ENCODE measurements around the gene CLPX.

The CLPX gene

DNA sequence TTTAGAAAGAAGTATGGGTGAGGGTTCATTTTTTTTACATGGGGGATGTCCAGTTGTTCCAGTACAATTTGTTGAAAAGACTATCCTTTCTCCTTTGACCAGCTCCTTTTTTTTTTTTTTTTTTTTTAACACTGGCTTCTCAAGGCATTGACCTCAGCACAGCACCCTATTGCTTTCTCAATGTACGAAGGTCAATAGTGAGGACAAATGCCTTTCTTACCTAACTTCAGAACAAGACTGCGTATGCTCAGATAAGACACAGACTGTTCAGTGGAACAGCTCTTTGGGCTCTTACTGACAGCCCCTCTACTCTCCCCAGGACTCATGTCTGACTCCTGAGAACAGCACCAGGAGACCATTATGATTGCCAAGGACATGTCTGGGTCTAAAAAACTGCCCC, 36.6 kb upstream of the CLPX start:
- Histone ChIP-seq H2BK15ac (ENCODE audit: low read depth, poor library complexity, severe bottlenecking) (no peak overlapping the region), H3K9me3 (ENCODE audit: control insufficient read depth, low read length) (no peaks in the 10 kb centered on the region), H3K36me3 (ENCODE audit: control insufficient read depth in 1 of 2, insufficient read depth in 2 of 2, low read depth in 1 of 2, low read length in 2 of 2) (no peaks in the 10 kb centered on the region), H3K4me2 (ENCODE audit: low read length, poor library complexity, severe bottlenecking) (no peak overlapping the region), H2AFZ (ENCODE audit: low read depth, low read length) (no peak overlapping the region), H3K4me1 (ENCODE audit: control insufficient read depth, insufficient read depth, low read depth, low read length) (peaks cover 2% of the 10 kb centered on the region), H4K91ac (ENCODE audit: low read length) (no peak overlapping the region), H3K9ac (ENCODE audit: low read length) (no peak overlapping the region), H2BK120ac (ENCODE audit: low read depth, low read length) (no peak overlapping the region), H3K18ac (ENCODE audit: low read depth in 1 of 2, low read length in 2 of 2) (no peak overlapping the region), H2BK12ac (ENCODE audit: low read length in 2 of 2) (no peak overlapping the region), H3K4ac (ENCODE audit: low read depth in 1 of 2, low read length in 2 of 2) (no peak overlapping the region), H3K27ac (ENCODE audit: low read length, poor library complexity, severe bottlenecking) (no peak overlapping the region), H3K14ac (ENCODE audit: low read length in 2 of 2) (no peak overlapping the region), H3K27me3 (ENCODE audit: control insufficient read depth in 1 of 2, insufficient read depth in 1 of 2, low read length in 2 of 2) (no peaks in the 10 kb centered on the region), H3K23ac (ENCODE audit: low read length in 2 of 2) (no peak overlapping the region), H2AK5ac (ENCODE audit: low read length, severe bottlenecking) (no peak overlapping the region), H3K79me1 (replicated peaks; ENCODE audit: low read length, poor library complexity, severe bottlenecking) (no peaks in the 10 kb centered on the region), H3K4me3 (ENCODE audit: insufficient read depth in 1 of 2, low read depth in 1 of 2, low read length in 2 of 2) (no peak overlapping the region), H4K8ac (ENCODE audit: low read length) (no peak overlapping the region), H2BK5ac (ENCODE audit: low read depth, low read length, poor library complexity, severe bottlenecking) (no peak overlapping the region)
- 96% methylated on average over 2 of the region's 2 CpGs for WGBS
- no peak for DNase-seq

- H2BK120ac ChIP-seq (ENCODE audit: low read depth, low read length) = no peak overlapping the region
- no peaks in the 10 kb centered on the region for H3K9me3 ChIP-seq (ENCODE audit: control insufficient read depth, low read length)
- no peak overlapping the region for H2AFZ ChIP-seq (ENCODE audit: low read depth, low read length)
- peaks cover 2% of the 10 kb centered on the region for H3K4me1 ChIP-seq (ENCODE audit: control insufficient read depth, insufficient read depth, low read depth, low read length)
- H3K14ac ChIP-seq (ENCODE audit: low read length in 2 of 2) = no peak overlapping the region
- H3K23ac ChIP-seq (ENCODE audit: low read length in 2 of 2) = no peak overlapping the region
- WGBS = 97% methylated on average over 3 of the region's 3 CpGs
- no peaks in the 10 kb centered on the region for H3K79me1 ChIP-seq (replicated peaks; ENCODE audit: low read length, poor library complexity, severe bottlenecking)
- H3K36me3 ChIP-seq (ENCODE audit: control insufficient read depth in 1 of 2, insufficient read depth in 2 of 2, low read depth in 1 of 2, low read length in 2 of 2) = no peaks in the 10 kb centered on the region
- H2BK12ac ChIP-seq (ENCODE audit: low read length in 2 of 2) = no peak overlapping the region
- H2BK5ac ChIP-seq (ENCODE audit: low read depth, low read length, poor library complexity, severe bottlenecking) = no peak overlapping the region
- H2BK15ac ChIP-seq (ENCODE audit: low read depth, poor library complexity, severe bottlenecking) = no peak overlapping the region
- no peak for DNase-seq
- no peak overlapping the region for H4K91ac ChIP-seq (ENCODE audit: low read length)
- no peak overlapping the region for H3K18ac ChIP-seq (ENCODE audit: low read depth in 1 of 2, low read length in 2 of 2)
- no peak overlapping the region for H3K27ac ChIP-seq (ENCODE audit: low read length, poor library complexity, severe bottlenecking)
- H3K4ac ChIP-seq (ENCODE audit: low read depth in 1 of 2, low read length in 2 of 2) = no peak overlapping the region
- H4K8ac ChIP-seq (ENCODE audit: low read length) = no peak overlapping the region
- H2AK5ac ChIP-seq (ENCODE audit: low read length, severe bottlenecking) = no peak overlapping the region
- no peak overlapping the region for H3K4me2 ChIP-seq (ENCODE audit: low read length, poor library complexity, severe bottlenecking)
- no peak overlapping the region for H3K4me3 ChIP-seq (ENCODE audit: insufficient read depth in 1 of 2, low read depth in 1 of 2, low read length in 2 of 2)
- H3K27me3 ChIP-seq (ENCODE audit: control insufficient read depth in 1 of 2, insufficient read depth in 1 of 2, low read length in 2 of 2) = no peaks in the 10 kb centered on the region
- H3K9ac ChIP-seq (ENCODE audit: low read length) = no peak overlapping the region
These were observed 34.0 kb upstream of the CLPX start for GRCh38 chr15:65219137-65219536.

DNA sequence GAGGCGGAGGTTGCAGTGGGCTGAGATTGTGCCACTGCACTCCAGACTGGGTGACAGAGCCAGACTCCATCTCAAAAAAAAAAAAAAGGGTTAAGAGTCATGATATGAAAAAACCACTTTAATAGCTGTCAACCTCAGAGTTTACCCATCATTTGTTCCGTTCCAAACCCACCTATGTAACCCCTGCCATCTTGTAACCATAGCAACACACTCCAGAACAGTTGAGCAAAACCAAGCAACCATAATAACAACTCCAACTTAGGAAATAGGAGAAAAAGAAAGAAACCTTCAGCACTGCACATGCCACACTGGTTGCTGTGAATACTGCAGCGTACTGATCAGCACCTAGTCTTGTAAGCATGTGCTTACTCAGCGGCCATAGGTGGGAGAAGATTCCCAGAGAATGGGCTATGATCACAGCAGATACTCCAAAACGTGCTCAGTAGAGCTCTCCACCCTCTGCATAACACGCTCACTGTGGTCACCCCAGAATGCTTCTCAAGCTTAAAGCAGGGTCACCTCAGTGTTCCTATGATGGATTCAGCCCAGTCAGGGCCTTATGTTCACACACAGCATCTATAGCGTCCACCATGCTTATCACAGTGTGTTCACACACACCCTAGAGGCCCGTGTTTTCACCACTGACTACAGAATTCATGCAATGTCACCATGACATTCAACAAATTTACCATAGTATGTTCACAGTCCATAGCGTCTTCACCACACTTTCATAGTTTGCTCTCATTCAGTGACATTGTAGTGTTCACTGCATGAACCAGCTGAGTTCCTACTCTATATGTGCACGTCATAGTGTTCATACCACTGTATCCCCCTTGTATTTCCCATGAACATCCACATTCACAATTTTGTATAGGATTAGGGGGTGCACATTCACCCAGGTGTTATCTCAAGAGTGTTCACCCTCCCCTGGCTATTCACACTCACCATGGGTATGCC, 32.7 kb upstream of the CLPX start:
- H2BK5ac ChIP-seq (ENCODE audit: low read depth, low read length, poor library complexity, severe bottlenecking) = no peak overlapping the region
- H3K4me3 ChIP-seq (ENCODE audit: insufficient read depth in 1 of 2, low read depth in 1 of 2, low read length in 2 of 2) = no peak overlapping the region
- H3K18ac ChIP-seq (ENCODE audit: low read depth in 1 of 2, low read length in 2 of 2) = no peak overlapping the region
- H3K27me3 ChIP-seq (ENCODE audit: control insufficient read depth in 1 of 2, insufficient read depth in 1 of 2, low read length in 2 of 2) = no peaks in the 10 kb centered on the region
- no peak overlapping the region for H2AFZ ChIP-seq (ENCODE audit: low read depth, low read length)
- no peak overlapping the region for H3K4ac ChIP-seq (ENCODE audit: low read depth in 1 of 2, low read length in 2 of 2)
- H4K91ac ChIP-seq (ENCODE audit: low read length) = no peak overlapping the region
- 76% methylated on average over 10 of the region's 10 CpGs for WGBS
- H2BK120ac ChIP-seq (ENCODE audit: low read depth, low read length) = no peak overlapping the region
- no peak overlapping the region for H3K23ac ChIP-seq (ENCODE audit: low read length in 2 of 2)
- H3K4me2 ChIP-seq (ENCODE audit: low read length, poor library complexity, severe bottlenecking) = no peak overlapping the region
- no peak overlapping the region for H2AK5ac ChIP-seq (ENCODE audit: low read length, severe bottlenecking)
- H3K36me3 ChIP-seq (ENCODE audit: control insufficient read depth in 1 of 2, insufficient read depth in 2 of 2, low read depth in 1 of 2, low read length in 2 of 2) = no peaks in the 10 kb centered on the region
- no peak overlapping the region for H4K8ac ChIP-seq (ENCODE audit: low read length)
- H3K9me3 ChIP-seq (ENCODE audit: control insufficient read depth, low read length) = no peaks in the 10 kb centered on the region
- H3K27ac ChIP-seq (ENCODE audit: low read length, poor library complexity, severe bottlenecking) = no peak overlapping the region
- H2BK12ac ChIP-seq (ENCODE audit: low read length in 2 of 2) = peak overlapping the region in 1 of 2 experiments; percentile 11
- no peaks in the 10 kb centered on the region for H3K79me1 ChIP-seq (replicated peaks; ENCODE audit: low read length, poor library complexity, severe bottlenecking)
- H3K9ac ChIP-seq (ENCODE audit: low read length) = no peak overlapping the region
- H3K4me1 ChIP-seq (ENCODE audit: control insufficient read depth, insufficient read depth, low read depth, low read length) = no peaks in the 10 kb centered on the region
- H3K14ac ChIP-seq (ENCODE audit: low read length in 2 of 2) = no peak overlapping the region
- H2BK15ac ChIP-seq (ENCODE audit: low read depth, poor library complexity, severe bottlenecking) = no peak overlapping the region
- no peak for DNase-seq

DNA sequence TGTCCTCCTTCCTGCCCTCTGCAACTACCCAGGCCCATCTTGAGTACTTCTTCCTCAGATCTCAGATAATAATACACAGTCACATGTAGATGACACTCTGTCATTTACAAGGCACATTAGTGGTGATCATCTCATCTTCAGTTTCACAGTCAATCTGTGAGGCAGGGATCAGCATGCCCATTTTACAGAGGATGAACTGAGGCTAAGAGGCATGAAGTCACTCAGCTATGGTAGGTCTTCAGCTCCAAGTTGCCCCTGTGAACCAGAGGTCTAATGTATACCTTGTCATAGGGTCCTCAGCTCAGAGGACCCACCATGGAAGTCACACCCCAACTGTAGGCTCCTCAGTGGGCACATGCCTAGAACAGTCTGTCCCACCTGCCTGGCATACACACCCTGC, 30.4 kb upstream of the CLPX start:
- Histone ChIP-seq H3K36me3 (ENCODE audit: control insufficient read depth in 1 of 2, insufficient read depth in 2 of 2, low read depth in 1 of 2, low read length in 2 of 2) (no peaks in the 10 kb centered on the region), H3K18ac (ENCODE audit: low read depth in 1 of 2, low read length in 2 of 2) (no peak overlapping the region), H4K8ac (ENCODE audit: low read length) (no peak overlapping the region), H3K23ac (ENCODE audit: low read length in 2 of 2) (no peak overlapping the region), H4K91ac (ENCODE audit: low read length) (no peak overlapping the region), H3K4me1 (ENCODE audit: control insufficient read depth, insufficient read depth, low read depth, low read length) (peaks cover 17% of the 10 kb centered on the region), H3K27me3 (ENCODE audit: control insufficient read depth in 1 of 2, insufficient read depth in 1 of 2, low read length in 2 of 2) (no peaks in the 10 kb centered on the region), H2BK15ac (ENCODE audit: low read depth, poor library complexity, severe bottlenecking) (no peak overlapping the region), H2BK120ac (ENCODE audit: low read depth, low read length) (no peak overlapping the region), H3K4ac (ENCODE audit: low read depth in 1 of 2, low read length in 2 of 2) (no peak overlapping the region), H3K14ac (ENCODE audit: low read length in 2 of 2) (no peak overlapping the region), H3K79me1 (replicated peaks; ENCODE audit: low read length, poor library complexity, severe bottlenecking) (no peaks in the 10 kb centered on the region), H2BK5ac (ENCODE audit: low read depth, low read length, poor library complexity, severe bottlenecking) (no peak overlapping the region), H3K4me2 (ENCODE audit: low read length, poor library complexity, severe bottlenecking) (no peak overlapping the region), H3K27ac (ENCODE audit: low read length, poor library complexity, severe bottlenecking) (no peak overlapping the region), H3K9ac (ENCODE audit: low read length) (no peak overlapping the region), H2AFZ (ENCODE audit: low read depth, low read length) (no peak overlapping the region), H2AK5ac (ENCODE audit: low read length, severe bottlenecking) (no peak overlapping the region), H3K4me3 (ENCODE audit: insufficient read depth in 1 of 2, low read depth in 1 of 2, low read length in 2 of 2) (no peak overlapping the region), H2BK12ac (ENCODE audit: low read length in 2 of 2) (no peak overlapping the region), H3K9me3 (ENCODE audit: control insufficient read depth, low read length) (no peaks in the 10 kb centered on the region)
- no peak for DNase-seq

Data from mesenchymal stem cell (in vitro differentiated cells and primary cell).